ENCODE data around the gene CMKLR1.

The CMKLR1 gene

GRCh38 chr12:108298761-108299275 is 40.3 kb downstream of the CMKLR1 start:
- FAIRE-seq, result no peak
- no peak for DNase-seq (ENCODE audit: insufficient read length, low spot score)
- no peak for TF ChIP-seq POLR2A (IDR thresholded peaks at IDR 0.05; ENCODE audit: low read depth, low read length)

DNA sequence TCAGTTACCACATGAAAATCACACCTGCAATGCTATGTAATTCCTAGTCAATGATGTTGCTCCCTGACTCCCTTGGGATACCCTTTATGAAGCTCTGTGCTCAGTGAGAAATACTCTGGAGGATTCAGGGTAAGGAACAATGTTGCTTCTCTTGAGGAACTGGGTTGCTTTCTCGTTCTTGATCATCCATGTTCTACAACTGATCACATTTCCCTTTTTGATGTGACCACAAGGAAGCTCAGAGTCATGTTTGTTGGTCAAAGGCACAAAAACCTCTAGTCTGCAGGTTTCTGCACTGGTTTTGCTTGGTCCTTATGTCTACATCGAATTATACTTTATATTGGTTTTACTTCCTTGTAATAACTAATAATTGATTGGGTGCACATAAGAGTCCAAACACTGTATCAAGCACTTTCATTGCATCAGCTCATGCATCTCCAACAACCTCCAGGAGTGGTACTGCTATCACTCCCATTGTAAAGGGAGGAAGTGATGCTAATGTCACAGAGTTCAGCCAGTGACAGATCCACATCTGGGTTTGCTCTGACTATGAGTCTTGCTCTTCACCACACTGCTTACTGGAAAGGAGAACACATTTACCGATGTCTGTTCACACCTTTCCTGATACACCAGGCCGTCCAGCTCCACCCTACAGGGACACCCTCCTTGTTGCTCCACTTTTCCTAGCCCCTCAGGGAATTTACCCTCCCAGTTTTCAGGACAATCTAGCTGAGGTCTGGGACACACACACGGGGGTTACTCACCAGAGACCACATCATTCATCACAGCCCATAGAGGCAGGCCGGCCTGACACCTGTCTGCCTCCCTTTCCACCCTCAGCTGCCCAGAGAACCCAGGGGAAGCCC is 41.0 kb downstream of the CMKLR1 start:
- no peak for DNase-seq (ENCODE audit: insufficient read length, low spot score)
- no peak for TF ChIP-seq POLR2A (IDR thresholded peaks at IDR 0.05; ENCODE audit: low read depth, low read length)
- FAIRE-seq, result no peak

DNA sequence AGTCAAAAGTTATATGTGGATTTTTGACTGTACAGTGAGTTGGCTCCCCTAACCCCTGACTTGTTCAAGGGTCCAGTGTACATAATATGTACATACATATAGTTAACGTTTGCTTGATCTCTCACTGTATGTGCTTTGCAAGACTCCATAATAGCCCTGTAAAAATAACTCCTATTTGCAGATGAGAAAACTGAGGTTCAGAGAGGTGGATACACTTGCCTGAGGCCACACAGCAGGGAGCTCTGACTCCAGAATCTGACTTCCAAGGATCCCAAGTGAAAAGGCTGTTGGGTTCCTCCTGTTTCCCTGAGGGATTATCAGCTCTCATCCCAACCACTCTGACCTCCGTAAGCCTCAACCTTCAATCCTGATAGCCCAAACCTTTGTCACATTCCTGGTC is 41.7 kb downstream of the CMKLR1 start:
- TF ChIP-seq POLR2A (IDR thresholded peaks at IDR 0.05; ENCODE audit: low read depth, low read length), result no peak
- DNase-seq (ENCODE audit: insufficient read length, low spot score) (no peak), FAIRE-seq (no peak)

DNA sequence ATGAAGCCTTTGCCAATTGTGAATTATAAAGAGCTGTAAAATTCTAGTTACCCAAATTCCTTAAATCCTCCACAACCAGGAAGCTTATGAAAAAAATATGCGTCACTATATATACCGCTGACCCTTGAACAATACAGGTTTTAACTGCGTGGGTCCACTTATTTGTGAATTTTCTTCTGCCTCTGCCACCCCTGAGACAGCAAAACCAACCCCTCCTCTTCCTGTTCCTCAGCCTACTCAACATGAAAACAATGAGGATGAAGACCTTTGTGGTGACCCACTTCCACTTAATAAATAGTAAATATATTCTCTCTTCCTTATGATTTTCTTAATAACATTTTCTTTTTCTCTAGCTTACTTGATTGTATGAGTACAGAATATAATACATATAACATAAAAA is 42.2 kb downstream of the CMKLR1 start:
- FAIRE-seq, result no peak
- no peak for TF ChIP-seq POLR2A (IDR thresholded peaks at IDR 0.05; ENCODE audit: low read depth, low read length)
- no peak for DNase-seq (ENCODE audit: insufficient read length, low spot score)

- TF ChIP-seq POLR2A (IDR thresholded peaks at IDR 0.05; ENCODE audit: low read depth, low read length), result no peak
- DNase-seq (ENCODE audit: insufficient read length, low spot score), result no peak
- no peak for FAIRE-seq
These were observed 43.5 kb downstream of the CMKLR1 start for GRCh38 chr12:108295641-108296040.

- DNase-seq (ENCODE audit: insufficient read length, low spot score) (no peak), FAIRE-seq (no peak)
- TF ChIP-seq POLR2A (IDR thresholded peaks at IDR 0.05; ENCODE audit: low read depth, low read length), result no peak
These were observed 49.6 kb downstream of the CMKLR1 start for GRCh38 chr12:108289350-108290161.

DNA sequence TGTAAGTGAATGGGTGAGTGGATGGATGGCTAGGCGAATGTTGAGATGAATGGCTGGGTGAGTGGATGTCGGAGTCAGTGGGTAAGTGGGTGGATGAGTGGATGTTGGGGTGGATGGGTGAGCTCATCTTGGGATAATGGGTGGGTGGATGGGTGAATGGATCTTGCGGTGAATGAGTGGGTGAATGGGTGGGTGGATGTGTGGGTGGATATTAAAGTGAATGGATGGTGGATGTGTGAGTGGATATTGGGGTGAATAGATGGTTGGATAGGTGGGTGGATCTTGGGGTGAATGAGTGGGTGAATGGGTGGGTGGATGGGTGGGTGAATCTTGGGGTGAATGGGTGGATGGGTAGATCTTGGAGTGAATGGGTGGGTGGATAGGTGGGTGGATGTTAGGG is 51.9 kb downstream of the CMKLR1 start:
- DNase-seq (ENCODE audit: insufficient read length, low spot score) (no peak), FAIRE-seq (no peak)
- no peak for TF ChIP-seq POLR2A (IDR thresholded peaks at IDR 0.05; ENCODE audit: low read depth, low read length)

DNA sequence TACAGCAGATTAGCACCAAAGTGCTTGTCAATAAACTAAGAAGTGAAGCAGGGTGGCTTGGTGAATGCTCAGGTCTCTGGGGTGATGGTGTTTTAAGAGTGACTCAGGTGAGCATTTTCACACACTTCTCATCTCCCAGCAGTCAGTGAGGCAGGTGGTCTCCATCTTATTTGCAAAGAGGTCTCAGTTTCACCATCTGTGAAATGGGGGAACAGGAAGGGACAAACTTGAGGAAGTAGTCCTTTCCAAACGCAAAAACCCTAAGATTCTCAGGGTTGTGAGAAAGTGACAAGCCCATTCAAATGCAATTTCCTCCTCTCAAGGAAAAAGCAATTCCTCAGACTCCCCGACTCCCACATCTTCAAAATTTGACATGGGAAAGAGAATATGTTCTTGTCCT is 54.1 kb downstream of the CMKLR1 start:
- DNase-seq (ENCODE audit: insufficient read length, low spot score) (no peak), FAIRE-seq (no peak)
- TF ChIP-seq POLR2A (IDR thresholded peaks at IDR 0.05; ENCODE audit: low read depth, low read length), result no peak

DNA sequence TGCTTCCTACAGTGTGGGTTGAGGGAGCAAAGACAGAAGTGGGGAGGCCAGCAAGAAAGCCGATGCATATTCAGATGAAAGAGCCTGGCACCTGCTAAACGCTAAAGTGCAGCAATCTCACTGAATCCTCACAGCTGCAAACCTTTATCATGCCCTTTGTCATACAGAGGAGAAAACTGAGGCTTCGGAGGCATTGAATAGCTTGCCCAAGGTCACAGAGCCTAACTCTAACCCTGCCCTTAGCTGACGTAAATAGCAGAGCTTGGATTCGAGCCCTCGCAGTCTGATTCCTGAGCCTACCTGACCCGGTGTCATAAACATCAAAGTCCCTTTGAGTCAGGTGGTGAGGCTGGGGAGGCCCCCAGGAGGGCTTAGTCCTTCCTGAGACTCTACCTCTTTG is 54.9 kb downstream of the CMKLR1 start:
- FAIRE-seq (no peak), DNase-seq (ENCODE audit: insufficient read length, low spot score) (no peak)
- no peak for TF ChIP-seq POLR2A (IDR thresholded peaks at IDR 0.05; ENCODE audit: low read depth, low read length)

DNA sequence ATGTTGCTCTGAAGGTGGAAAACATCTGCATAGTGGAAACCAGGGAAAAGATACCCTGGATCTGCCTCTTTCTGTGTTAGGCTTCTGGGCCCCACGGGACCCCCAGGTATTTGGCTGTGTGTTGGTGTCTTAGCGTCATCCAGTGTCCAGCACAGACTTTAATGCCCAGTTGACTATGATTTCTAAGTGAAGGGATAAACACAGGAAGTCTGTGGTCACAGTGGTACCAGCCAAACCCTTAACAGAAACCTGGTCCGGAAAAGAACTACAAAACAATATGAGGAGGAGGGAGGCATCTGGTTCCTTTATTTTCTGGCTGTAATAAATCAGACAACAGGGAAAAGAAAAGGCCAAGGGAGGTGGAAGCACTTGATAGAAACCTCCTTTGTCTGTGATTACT is 56.4 kb downstream of the CMKLR1 start:
- no peak for TF ChIP-seq POLR2A (IDR thresholded peaks at IDR 0.05; ENCODE audit: low read depth, low read length)
- FAIRE-seq, result no peak
- no peak for DNase-seq (ENCODE audit: insufficient read length, low spot score)

DNA sequence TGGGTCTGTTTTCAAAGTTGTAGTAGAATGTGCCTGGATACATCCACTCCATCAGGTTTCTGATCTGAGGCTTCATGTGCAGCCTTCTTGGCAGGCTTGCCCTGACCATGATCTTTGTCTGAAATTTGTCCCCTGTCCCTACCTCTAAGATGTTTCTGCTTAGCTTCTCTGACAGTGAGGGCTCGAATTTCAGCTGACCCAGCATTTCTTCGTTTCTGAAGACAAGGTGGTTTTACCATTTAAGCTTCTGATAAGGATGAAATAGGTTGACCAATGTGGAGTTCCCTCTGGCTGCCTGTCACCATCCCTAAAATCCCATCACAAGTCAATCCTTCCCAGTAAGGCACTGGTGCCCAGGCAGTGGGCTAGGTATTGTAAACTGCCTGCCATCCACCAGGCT is 57.0 kb downstream of the CMKLR1 start:
- DNase-seq (ENCODE audit: insufficient read length, low spot score), result no peak
- no peak for FAIRE-seq
- no peak for TF ChIP-seq POLR2A (IDR thresholded peaks at IDR 0.05; ENCODE audit: low read depth, low read length)

- TF ChIP-seq POLR2A (IDR thresholded peaks at IDR 0.05; ENCODE audit: low read depth, low read length), result no peak
- no peak for FAIRE-seq
- DNase-seq (ENCODE audit: insufficient read length, low spot score), result no peak
These were observed 61.5 kb downstream of the CMKLR1 start for GRCh38 chr12:108277613-108278012.

DNA sequence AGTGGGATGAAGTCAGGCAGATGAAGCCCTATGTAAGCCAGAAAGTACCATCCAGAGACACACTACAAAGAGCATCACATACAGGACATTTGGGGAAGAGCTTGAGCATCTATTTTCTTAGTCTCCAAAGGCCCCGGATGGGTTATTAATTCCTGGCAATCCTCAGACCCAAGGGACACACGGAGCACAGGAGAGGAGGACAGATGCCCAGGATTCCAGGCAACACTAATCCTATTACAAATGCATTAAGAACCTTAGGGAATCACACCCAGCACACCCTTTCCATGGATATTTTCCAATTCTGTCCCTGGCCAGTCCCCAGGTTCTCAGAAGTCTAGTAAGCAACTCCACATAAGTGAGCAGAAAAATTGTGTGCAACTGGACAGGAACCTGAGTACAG is 65.9 kb downstream of the CMKLR1 start:
- no peak for TF ChIP-seq POLR2A (IDR thresholded peaks at IDR 0.05; ENCODE audit: low read depth, low read length)
- FAIRE-seq (no peak), DNase-seq (ENCODE audit: insufficient read length, low spot score) (no peak)

Data from H54 (cell line).